Measurements from ENCODE around the gene CYP51A1.
"Not testable (repeated sequence)": the region's sequence is repeated elsewhere in the genome, so short reads cannot be mapped to it uniquely, and the experiment has no call there.

The CYP51A1 gene

GRCh38 chr7:92131764-92132330 is 2.4 kb downstream of the CYP51A1 start:
- in situ Hi-C loops (cut with MboI; ENCODE audit: low sequenced_read_pairs), result no loop called here

- in situ Hi-C loops (cut with MboI; ENCODE audit: low sequenced_read_pairs), result no loop called here
Measured at GRCh38 chr7:92131093-92131492, 3.2 kb downstream of the CYP51A1 start.

GRCh38 chr7:92121681-92122080 is 12.6 kb downstream of the CYP51A1 start:
- in situ Hi-C loops (cut with MboI; ENCODE audit: low sequenced_read_pairs), result no loop called here

GRCh38 chr7:92119213-92119759 is 15.0 kb downstream of the CYP51A1 start:
- in situ Hi-C loops (cut with MboI; ENCODE audit: low sequenced_read_pairs), result no loop called here

- in situ Hi-C loops (cut with MboI; ENCODE audit: low sequenced_read_pairs), result no loop called here
Measured at GRCh38 chr7:92116949-92117348, 17.3 kb downstream of the CYP51A1 start.

- in situ Hi-C loops (cut with MboI; ENCODE audit: low sequenced_read_pairs), result no loop called here
Measured at GRCh38 chr7:92115821-92116220, 18.5 kb downstream of the CYP51A1 start.

GRCh38 chr7:92110857-92111256 is 23.4 kb downstream of the CYP51A1 start:
- in situ Hi-C loops (cut with MboI; ENCODE audit: low sequenced_read_pairs), result no loop called here

- in situ Hi-C loops (cut with MboI; ENCODE audit: low sequenced_read_pairs), result no loop called here
Measured at GRCh38 chr7:92108821-92109220, 25.5 kb downstream of the CYP51A1 start.

- in situ Hi-C loops (cut with MboI; ENCODE audit: low sequenced_read_pairs), result not testable (repeated sequence)
Measured at GRCh38 chr7:92102862-92103261, 31.4 kb downstream of the CYP51A1 start.

GRCh38 chr7:92100534-92100933 is 33.7 kb downstream of the CYP51A1 start:
- in situ Hi-C loops (cut with MboI; ENCODE audit: low sequenced_read_pairs), result no loop called here

- in situ Hi-C loops (cut with MboI; ENCODE audit: low sequenced_read_pairs), result no loop called here
Measured at GRCh38 chr7:92095380-92095779, 38.9 kb downstream of the CYP51A1 start.

GRCh38 chr7:92092210-92092609 is 42.1 kb downstream of the CYP51A1 start:
- in situ Hi-C loops (cut with MboI; ENCODE audit: low sequenced_read_pairs), result no loop called here

GRCh38 chr7:92088266-92088665 is 46.0 kb downstream of the CYP51A1 start:
- in situ Hi-C loops (cut with MboI; ENCODE audit: low sequenced_read_pairs), result no loop called here

GRCh38 chr7:92083922-92084321 is 50.4 kb downstream of the CYP51A1 start:
- in situ Hi-C loops (cut with MboI; ENCODE audit: low sequenced_read_pairs), result not testable (repeated sequence)

- in situ Hi-C loops (cut with MboI; ENCODE audit: low sequenced_read_pairs), result no loop called here
Measured at GRCh38 chr7:92076509-92076908, 57.8 kb downstream of the CYP51A1 start.

GRCh38 chr7:92075455-92076158 is 58.7 kb downstream of the CYP51A1 start:
- in situ Hi-C loops (cut with MboI; ENCODE audit: low sequenced_read_pairs), result no loop called here

GRCh38 chr7:92072708-92073107 is 61.6 kb downstream of the CYP51A1 start:
- in situ Hi-C loops (cut with MboI; ENCODE audit: low sequenced_read_pairs), result no loop called here

GRCh38 chr7:92072121-92072520 is 62.2 kb downstream of the CYP51A1 start:
- in situ Hi-C loops (cut with MboI; ENCODE audit: low sequenced_read_pairs), result no loop called here

- in situ Hi-C loops (cut with MboI; ENCODE audit: low sequenced_read_pairs), result no loop called here
Measured at GRCh38 chr7:92071032-92071431, 63.2 kb downstream of the CYP51A1 start.

- in situ Hi-C loops (cut with MboI; ENCODE audit: low sequenced_read_pairs), result no loop called here
Measured at GRCh38 chr7:92064438-92065029, 69.7 kb downstream of the CYP51A1 start.
